IPS-NIHi7 (cell line): Measurements from ENCODE around the gene HKDC1.
"Not testable (repeated sequence)": the region's sequence is repeated elsewhere in the genome, so short reads cannot be mapped to it uniquely, and the experiment has no call there.

ENCODE experiments used
- DNase-seq: peaks from one replicate; pipeline ENCODE4 v3.0.0; 2012; ENCODE audit warnings: mixed read lengths; ENCODE audit errors: extremely low spot score

HKDC1 gene

GRCh38 chr10:69242852-69243212 lies 22.7 kb downstream of the HKDC1 start:
- no peak for DNase-seq

- no peak for DNase-seq
These were observed 23.7 kb downstream of the HKDC1 start for GRCh38 chr10:69243817-69244216.

GRCh38 chr10:69246036-69246435 lies 25.9 kb downstream of the HKDC1 start:
- DNase-seq = no peak

DNA sequence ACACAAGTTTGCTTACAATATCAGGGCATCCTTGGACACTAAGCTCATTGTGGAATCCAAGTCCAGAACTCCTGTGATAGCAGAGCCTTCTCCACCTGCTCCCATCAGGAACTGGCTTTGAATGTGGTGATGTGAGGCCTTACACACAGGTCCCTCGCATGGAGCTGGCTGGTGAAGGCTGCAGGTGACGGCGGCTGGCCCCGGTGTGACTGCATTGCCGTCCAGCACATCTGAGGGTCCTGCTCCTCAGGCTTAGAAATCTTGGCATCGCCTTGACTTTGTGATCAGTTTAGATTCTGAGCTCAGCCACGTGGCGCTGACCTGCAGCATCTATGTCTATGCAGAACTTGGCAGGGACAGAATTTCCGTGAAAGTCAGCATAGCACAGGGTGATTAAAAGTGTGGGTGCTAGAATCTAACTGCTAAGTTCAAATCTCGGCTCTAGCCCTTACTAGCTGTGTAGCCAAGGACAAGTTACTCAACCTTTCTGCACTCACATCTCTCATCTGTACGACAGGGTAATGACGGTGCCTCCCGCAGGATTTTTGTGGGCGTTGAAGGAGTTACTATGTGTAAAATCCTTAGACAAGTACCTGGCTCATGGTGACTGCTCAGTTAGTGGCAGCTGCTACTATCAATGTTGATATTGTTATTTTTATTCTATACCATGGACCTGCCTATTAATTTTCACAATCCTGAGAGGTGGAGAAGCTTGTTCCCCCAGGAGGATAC lies 26.6 kb downstream of the HKDC1 start:
- DNase-seq = no peak

DNA sequence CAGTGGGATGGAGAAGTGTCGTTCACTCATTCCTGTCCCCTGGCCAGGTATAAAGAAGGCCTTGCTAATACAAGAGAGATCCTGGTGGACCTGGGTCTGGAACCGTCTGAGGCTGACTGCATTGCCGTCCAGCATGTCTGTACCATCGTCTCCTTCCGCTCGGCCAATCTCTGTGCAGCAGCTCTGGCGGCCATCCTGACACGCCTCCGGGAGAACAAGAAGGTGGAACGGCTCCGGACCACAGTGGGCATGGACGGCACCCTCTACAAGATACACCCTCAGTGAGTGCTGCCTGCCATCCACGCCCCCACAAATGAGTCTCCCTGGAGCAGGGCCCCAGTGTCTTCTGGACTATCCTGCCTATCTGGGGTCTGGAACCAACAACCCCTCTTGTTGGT lies 27.2 kb downstream of the HKDC1 start:
- DNase-seq = no peak

- no peak for DNase-seq
These were observed 28.1 kb downstream of the HKDC1 start for GRCh38 chr10:69248117-69248730.

DNA sequence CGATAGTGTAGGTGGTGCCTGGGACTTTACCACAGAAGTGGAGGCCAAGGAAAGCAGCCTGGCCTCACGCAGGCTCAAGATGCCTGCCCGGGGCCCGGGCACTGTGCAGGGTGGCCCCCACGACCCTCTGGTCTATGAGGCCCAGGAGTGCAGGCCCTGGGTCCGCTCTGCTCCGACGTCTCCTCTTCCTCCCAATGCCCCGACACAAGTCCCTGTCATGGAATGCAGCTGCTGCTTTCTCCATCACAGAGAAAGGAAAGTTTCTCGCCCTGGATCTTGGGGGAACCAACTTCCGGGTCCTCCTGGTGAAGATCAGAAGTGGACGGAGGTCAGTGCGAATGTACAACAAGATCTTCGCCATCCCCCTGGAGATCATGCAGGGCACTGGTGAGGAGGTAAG lies 29.9 kb downstream of the HKDC1 start:
- DNase-seq = no peak

DNA sequence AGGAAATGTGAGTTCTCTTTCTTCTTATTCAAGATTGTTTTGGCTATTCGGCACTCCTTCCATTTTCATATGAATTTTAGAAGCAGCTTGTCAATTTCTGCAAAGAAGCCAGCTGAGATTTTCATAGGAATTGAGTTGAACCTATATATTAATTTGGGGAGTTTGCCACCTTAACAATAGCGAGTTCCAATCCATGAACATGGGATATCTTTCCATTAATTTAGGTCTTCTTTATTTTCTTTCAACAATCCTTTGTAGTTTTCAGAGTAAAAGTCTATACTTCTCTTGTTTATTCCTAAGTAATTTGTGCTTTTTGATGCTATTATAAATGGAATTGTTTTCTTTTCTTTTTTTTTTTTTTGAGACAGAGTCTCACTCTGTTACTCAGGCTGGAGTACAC lies 31.3 kb downstream of the HKDC1 start:
- not testable (repeated sequence) for DNase-seq

- DNase-seq = no peak
These were observed 33.0 kb downstream of the HKDC1 start for GRCh38 chr10:69253171-69253570.

DNA sequence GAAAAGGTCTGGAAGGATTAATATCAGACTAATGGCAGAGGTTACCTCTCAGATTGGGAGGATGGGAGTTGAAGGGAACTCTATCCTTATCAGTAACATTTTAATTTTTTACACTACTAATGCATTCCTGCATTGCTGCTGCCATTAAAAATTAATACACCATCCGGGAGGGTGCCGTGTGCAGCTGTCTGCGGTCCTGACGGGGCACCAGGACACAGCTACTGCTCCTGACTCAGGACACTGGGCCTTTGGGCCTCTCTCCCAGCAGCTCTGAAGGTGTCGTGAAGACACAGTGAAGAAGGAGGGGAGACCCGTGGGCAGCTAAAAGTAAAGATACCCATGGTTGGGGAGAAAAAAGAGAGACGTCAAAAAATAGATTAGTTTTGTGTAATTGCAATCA lies 34.7 kb downstream of the HKDC1 start:
- DNase-seq = no peak

DNA sequence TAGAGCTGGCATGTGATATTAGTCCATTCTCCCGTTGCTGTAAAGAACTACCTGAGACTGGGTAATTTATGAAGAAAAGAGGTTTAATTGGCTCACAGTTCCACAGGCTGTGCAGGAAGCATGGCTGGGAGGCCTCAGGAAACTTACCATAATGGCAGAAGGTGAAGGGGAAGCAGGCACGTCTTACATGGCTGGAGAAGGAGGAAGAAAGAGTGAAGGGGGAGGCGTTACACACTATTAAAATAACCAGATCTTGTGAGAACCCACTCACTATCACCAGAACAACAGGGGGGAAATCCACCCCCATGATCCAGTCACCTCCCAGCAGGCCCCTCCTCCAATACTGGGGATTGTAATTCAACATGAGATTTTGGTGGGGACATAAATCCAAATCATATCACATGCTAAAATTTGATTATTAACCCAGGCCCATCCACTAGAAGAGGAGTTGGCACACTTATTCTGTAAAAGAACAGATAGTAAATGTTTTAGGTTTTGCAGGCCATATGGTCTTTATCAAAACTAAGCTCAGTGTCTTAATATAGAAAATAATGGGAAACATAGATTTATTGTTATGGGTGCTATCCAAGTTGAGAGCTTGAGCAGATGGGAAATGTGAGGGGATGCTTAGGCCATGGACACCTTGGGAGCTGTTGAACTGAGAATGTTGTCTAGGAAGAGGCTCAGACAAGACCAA lies 39.6 kb downstream of the HKDC1 start:
- DNase-seq = no peak

GRCh38 chr10:69261184-69261583 lies 41.1 kb downstream of the HKDC1 start:
- DNase-seq = no peak

- no peak for DNase-seq
These were observed 42.2 kb downstream of the HKDC1 start for GRCh38 chr10:69262292-69262751.

DNA sequence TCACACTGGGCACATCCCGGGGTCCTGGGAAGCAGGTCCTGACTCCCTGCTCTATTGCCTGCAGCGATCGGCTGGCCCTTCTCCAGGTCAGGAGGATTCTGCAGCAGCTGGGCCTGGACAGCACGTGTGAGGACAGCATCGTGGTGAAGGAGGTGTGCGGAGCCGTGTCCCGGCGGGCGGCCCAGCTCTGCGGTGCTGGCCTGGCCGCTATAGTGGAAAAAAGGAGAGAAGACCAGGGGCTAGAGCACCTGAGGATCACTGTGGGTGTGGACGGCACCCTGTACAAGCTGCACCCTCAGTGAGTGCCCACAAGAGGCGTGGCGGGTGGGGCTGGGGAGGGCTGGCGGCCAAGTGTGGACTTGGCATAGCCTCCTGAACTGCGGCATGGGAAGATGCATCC lies 45.4 kb downstream of the HKDC1 start:
- no peak for DNase-seq

DNA sequence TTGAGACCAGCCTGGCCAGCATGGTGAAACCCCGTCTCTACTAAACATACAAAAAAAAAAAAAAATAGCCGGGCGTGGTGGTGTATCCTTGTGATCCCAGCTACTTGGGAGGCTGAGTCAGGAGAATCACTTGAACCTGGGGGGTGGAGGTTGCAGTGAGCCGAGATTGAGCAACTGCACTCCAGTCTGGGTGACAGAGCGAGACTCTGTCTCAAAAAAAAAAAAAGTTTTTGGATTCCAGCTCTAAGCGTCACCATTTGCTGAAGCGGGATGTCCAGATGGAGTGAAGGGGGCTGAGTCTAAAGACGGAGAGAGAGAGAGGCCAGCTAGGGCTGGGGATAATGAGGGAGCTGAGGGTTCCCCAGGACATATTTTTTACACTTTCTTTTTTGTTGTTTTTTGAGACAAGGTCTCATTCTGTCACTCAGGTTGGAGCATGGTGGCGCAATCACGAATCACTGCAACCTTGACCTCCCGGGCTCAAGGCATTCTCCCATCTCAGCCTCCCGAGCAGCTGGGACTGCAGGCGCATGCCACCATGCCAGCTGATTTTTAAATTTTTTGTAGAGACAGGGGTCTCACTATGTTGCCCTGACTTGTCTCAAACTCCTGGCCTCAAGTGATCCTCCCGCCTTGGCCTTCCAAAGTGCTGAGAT lies 48.8 kb downstream of the HKDC1 start:
- no peak for DNase-seq

GRCh38 chr10:69269761-69270160 lies 49.6 kb downstream of the HKDC1 start:
- DNase-seq = no peak

- DNase-seq = no peak
These were observed 50.9 kb downstream of the HKDC1 start for GRCh38 chr10:69270990-69271389.

GRCh38 chr10:69272624-69273023 lies 52.5 kb downstream of the HKDC1 start:
- DNase-seq = no peak

DNA sequence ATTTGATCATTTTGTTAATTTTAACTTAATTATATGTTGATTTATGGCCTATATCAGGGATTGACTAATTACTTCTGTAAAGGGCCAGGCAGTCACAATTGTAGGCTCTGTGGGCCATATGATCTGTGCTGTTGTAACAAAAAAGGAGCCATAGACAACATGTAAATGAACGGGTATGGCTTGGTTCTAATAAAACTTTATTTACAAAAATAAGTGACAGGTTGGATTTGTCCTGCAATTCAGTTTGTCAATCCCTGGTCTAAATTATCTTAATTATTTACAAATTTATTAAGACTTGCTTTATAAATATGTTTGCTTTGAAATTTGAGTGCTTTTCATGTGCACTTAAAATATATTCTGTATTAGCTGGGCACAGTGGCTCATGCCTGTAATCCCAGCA lies 55.3 kb downstream of the HKDC1 start:
- no peak for DNase-seq

DNA sequence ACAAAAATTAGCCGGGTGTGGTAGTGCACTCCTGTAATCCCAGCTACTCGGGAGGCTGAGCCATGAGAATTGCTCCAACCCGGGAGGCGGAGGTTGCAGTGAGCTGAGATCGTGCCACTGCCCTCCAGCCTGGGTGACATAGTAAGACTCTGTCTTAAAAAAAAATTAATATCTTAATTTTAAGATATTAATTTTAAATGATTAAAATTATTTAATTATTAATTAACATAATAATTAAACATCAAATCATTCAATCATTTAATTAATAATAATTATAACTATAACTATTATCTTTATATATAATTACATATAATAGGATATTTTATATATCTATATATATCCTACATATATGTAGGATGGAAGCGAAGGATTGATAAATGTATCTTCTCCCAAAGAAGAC lies 56.4 kb downstream of the HKDC1 start:
- no peak for DNase-seq

GRCh38 chr10:69278446-69278963 lies 58.4 kb downstream of the HKDC1 start, which contains the start of gene HK1:
HK1 (plus strand) TSS chr10:69278496.
- DNase-seq = no peak

DNA sequence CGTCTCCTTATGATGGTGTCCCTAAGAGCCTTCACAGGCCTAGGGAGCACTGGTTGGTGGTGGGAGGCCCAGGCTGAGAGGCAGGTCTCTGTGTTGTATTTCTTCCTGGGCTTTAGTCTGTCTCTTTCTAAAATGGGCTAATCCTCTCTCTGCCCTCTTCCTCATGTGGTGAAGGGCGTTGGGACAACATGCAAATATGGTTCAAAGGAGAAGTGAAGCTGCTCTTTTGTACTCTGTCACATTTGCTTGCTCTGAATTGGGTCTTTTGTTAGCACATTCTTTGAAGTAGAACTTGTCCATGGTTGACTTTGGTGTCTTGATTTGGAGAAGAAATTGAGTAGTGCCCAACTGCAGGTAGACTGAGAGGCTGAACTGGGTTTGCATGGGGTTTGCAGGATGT lies 59.0 kb downstream of the HKDC1 start:
- no peak for DNase-seq
